Esophagus muscularis mucosa (tissue), 4 donors: Measurements from ENCODE around the gene UCP2. TPM values are rescaled to one million over a fixed set of nuclear protein-coding genes. Genes with fewer than 3 reads are reported as not detected.

Source experiments
- DNase-seq: peaks from one replicate; pipeline ENCODE4 v3.0.0-alpha.2; 2017; ENCODE audit errors: extremely low spot score
- H3K27ac ChIP-seq, 4 donors: fragments of 200-600 bp; sonication (generic); replicated peaks in 1 of 4; 1 replicate in 3 of 4; 2 replicates in 1 of 4; pipeline ENCODE4 v1.5.1; 2016 to 2019; ENCODE audit warnings: mild to moderate bottlenecking in 1 of 4
- H3K27me3 ChIP-seq, 4 donors: fragments of 200-600 bp; sonication (generic); one replicate each; pipeline versions ENCODE4 v1.5.1 to v1.6.0; 2016 to 2019
- H3K36me3 ChIP-seq, 4 donors: fragments of 200-600 bp; sonication (generic); one replicate each; pipeline ENCODE4 v1.5.1; 2016 to 2019
- H3K4me1 ChIP-seq, 4 donors: fragments of 200-600 bp; sonication (generic); one replicate each; pipeline ENCODE4 v1.5.1; 2016 to 2019
- H3K4me3 ChIP-seq, 4 donors: fragments of 200-600 bp; sonication (generic); 1 replicate in 2 of 4; 2 replicates in 2 of 4; pipeline ENCODE4 v1.5.1; 2016 to 2019; ENCODE audit warnings: mild to moderate bottlenecking in 4 of 4, moderate library complexity in 1 of 4
- H3K9me3 ChIP-seq, 4 donors: fragments of 200-600 bp; sonication (generic); 1 replicate in 3 of 4; 2 replicates in 1 of 4; pipeline ENCODE4 v1.5.1; 2016 to 2019
- EP300 ChIP-seq: sonication (generic); formaldehyde crosslinking; IDR thresholded peaks from one replicate; pipeline ENCODE4 v1.6.1; 2017; ENCODE audit warnings: antibody characterized with exemption
- POLR2A ChIP-seq: fragments of 450-650 bp; IDR thresholded peaks from one replicate; pipeline ENCODE4 v1.6.1; 2017; ENCODE audit warnings: antibody characterized with exemption, moderate library complexity, mild to moderate bottlenecking, low read depth
- POLR2AphosphoS5 ChIP-seq, 2 donors: sonication (generic); formaldehyde crosslinking; IDR thresholded peaks; one replicate each; pipeline ENCODE4 v1.6.1; 2017; ENCODE audit warnings: antibody characterized with exemption in 2 of 2
- WGBS: methylation state at CpG from one replicate; pipeline ENCODE4 v1.1.5; 2018; 5-methylcytosine and 5-hydroxymethylcytosine counted together
- intact Hi-C: fragments of 100-400 bp; cut with DNase I; formaldehyde crosslinking; loops from one replicate; pipeline ENCODE4 v1.15.1; 2023
- total RNA-seq, 4 donors: library from RNA; depleted of rRNA; stranded (reverse); fragments of >200 nt; gene quantifications; one replicate each; pipeline versions ENCODE4 v1.1.0 to v1.2.1, GENCODE V29; 2016
- TF ChIP-seq, protein P1 (sequence below), 3 experiments: fragments of 200-600 bp in 2 of 3; fragments of 450-650 bp in 1 of 3; sonication (generic) in 2 of 3; IDR thresholded peaks; one replicate each; pipeline ENCODE4 v1.5.1; 2017 to 2019; ENCODE audit warnings: antibody characterized with exemption in 3 of 3, mild to moderate bottlenecking in 2 of 3, moderate library complexity in 1 of 3

UCP2 gene
- total RNA-seq, 4 donors from 2014 or later: 22.4 to 43.6 (median 30.9) TPM

DNA sequence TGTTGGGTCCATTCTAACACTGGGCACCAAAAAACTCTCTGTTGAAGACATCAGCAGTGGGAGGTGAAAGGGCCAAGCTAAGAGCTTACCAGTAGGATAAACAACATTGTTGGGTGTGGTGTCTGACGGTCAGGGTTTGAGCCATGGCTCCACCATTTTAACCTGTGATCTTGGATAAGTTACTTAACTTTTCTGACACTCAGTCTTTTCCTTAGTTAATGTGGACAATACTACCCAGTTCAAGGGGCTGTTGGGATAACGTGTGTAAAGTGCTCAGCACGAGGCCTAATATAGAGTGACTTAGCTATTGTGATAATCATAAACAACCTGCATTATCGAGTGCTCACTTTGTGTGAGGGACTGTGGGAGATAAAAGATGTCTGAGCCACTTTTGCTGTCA is 20.2 kb upstream of the UCP2 start:
- Histone ChIP-seq H3K27ac (no peak overlapping the region), H3K4me1 (no peaks in the 10 kb centered on the region), H3K9me3 (no peaks in the 10 kb centered on the region), H3K4me3 (no peak overlapping the region), H3K36me3 (peaks cover 13 to 46% (median 25%) of the 10 kb centered on the region in 4 donors), H3K27me3 (no peaks in the 10 kb centered on the region)
- no peak for TF ChIP-seq EP300
- TF ChIP-seq POLR2AphosphoS5 (IDR thresholded peaks at IDR 0.05): no peak
- no peak for TF ChIP-seq POLR2A
- TF ChIP-seq, protein P1, sequence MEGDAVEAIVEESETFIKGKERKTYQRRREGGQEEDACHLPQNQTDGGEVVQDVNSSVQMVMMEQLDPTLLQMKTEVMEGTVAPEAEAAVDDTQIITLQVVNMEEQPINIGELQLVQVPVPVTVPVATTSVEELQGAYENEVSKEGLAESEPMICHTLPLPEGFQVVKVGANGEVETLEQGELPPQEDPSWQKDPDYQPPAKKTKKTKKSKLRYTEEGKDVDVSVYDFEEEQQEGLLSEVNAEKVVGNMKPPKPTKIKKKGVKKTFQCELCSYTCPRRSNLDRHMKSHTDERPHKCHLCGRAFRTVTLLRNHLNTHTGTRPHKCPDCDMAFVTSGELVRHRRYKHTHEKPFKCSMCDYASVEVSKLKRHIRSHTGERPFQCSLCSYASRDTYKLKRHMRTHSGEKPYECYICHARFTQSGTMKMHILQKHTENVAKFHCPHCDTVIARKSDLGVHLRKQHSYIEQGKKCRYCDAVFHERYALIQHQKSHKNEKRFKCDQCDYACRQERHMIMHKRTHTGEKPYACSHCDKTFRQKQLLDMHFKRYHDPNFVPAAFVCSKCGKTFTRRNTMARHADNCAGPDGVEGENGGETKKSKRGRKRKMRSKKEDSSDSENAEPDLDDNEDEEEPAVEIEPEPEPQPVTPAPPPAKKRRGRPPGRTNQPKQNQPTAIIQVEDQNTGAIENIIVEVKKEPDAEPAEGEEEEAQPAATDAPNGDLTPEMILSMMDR (IDR thresholded peaks at IDR 0.05): no peak
- WGBS: 98% methylated on average over 4 of the region's 4 CpGs
- intact Hi-C loops: no loop called here
- no peak for DNase-seq

DNA sequence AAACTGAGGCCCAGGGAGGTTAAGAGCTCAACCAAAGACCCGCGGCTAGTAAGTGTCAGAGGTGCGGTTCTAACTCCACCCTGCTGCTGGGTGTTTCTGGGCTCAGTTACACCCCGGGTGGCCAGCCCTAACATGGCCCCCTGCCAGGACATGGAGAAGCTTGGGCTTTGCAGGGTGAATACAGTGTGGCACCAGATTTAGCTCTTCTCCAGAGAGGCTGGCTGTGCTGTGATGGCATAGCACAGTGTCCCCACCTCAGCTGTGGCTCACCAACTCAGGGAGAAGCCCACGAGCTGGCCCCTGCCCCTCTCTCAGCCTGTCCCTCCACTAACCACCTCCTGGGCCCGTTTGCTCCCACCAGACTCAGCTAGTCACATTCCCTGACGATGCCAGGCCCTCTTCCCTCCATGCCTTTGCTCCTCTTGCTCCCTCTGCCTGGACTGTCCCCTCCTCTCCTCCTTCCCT is 19.2 kb upstream of the UCP2 start:
- H3K36me3 ChIP-seq: peaks cover 13 to 46% (median 25%) of the 10 kb centered on the region in 4 donors
- no peak overlapping the region for H3K4me3 ChIP-seq
- H3K27ac ChIP-seq: no peak overlapping the region
- intact Hi-C loops: no loop called here
- TF ChIP-seq POLR2AphosphoS5 (IDR thresholded peaks at IDR 0.05) (no peak), POLR2A (no peak), EP300 (no peak)
- TF ChIP-seq, protein P1 (IDR thresholded peaks at IDR 0.05): no peak
- no peaks in the 10 kb centered on the region for H3K27me3 ChIP-seq
- no peaks in the 10 kb centered on the region for H3K9me3 ChIP-seq
- 85% methylated on average over 6 of the region's 7 CpGs for WGBS
- no peaks in the 10 kb centered on the region for H3K4me1 ChIP-seq
- DNase-seq: no peak

DNA sequence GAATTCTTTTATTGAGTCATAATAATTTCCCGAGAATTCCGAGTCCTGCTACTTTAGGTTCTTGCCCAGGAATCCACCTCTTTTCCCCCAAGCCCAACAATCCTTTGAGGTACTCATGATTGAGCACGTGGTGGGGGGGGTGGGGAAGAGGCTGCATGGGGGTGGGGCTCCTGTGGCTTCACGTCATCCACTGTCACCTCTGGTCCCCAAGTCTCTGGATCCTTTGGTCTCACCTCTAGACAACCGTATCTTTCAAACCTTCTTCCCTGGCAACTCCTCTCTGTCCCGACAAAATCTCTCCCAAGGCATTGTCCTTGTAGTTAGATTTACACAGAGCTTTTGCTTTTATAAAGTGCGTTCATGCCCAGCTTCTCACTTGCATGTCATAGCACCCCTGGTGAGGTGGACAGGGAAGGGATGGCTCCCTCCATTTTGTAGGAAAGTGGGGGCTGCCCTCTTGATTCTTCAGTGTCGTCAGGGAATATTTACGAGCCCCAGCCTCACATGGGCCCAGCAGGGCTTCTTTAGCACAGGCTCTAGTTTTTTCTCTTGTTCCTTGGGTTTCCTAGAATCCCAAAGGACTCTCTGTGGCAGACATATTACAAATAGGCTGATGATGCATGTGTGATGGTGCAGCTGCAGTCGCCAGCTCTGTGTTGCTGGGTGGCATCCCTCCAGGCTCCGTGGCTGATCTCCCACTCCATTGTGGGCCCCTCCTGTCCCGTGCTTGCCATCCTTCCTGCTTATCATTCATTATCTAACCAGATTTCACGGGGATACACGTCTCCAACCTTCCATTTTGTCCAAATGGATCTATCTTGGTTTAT is 17.9 kb upstream of the UCP2 start:
- TF ChIP-seq POLR2A: no peak
- TF ChIP-seq, protein P1 (IDR thresholded peaks at IDR 0.05): no peak
- no peak for TF ChIP-seq EP300
- TF ChIP-seq POLR2AphosphoS5 (IDR thresholded peaks at IDR 0.05): no peak
- intact Hi-C loops: no loop called here
- Histone ChIP-seq H3K27me3 (no peaks in the 10 kb centered on the region), H3K4me3 (no peak overlapping the region), H3K36me3 (peaks cover 13 to 43% (median 24%) of the 10 kb centered on the region in 4 donors), H3K4me1 (no peaks in the 10 kb centered on the region), H3K27ac (no peak overlapping the region), H3K9me3 (no peaks in the 10 kb centered on the region)
- DNase-seq: no peak
- 90% methylated on average over 14 of the region's 14 CpGs for WGBS

DNA sequence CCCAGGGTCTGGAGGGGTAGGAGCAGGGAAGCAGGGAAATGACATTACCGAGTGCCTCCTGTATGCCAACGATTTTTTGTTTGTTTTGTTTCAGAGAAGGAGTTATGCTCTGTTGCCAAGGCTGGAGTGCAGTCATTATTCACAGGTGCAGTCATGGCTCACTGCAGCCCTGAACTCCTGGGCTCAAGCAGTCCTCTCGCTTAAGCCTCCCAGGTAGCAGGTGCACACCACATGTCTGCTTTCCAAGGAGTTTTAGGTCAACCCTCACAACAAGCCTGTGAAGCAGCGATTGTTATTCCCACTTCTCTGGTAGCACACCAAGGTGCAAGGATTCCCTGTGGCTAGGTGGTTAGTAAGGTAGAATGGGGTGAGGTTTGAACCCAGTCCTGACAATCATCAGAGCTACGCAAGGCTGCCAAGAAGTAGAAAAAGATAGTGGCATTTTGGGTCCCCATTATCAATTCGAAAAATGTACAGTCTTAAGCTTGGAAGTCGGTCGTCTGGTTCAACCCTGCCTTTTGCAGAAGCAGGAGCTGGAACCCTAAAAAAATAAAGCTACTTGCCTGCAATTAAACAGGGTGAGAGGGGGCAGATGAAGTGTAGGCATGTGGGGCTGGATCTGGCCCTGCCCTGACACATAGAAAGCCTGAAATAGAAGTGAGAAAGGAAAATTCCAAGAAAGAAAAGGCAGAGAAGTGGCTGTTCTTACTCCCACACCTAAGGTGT is 17.1 kb upstream of the UCP2 start:
- TF ChIP-seq POLR2AphosphoS5 (IDR thresholded peaks at IDR 0.05) (no peak), EP300 (no peak), POLR2A (no peak)
- TF ChIP-seq, protein P1 (IDR thresholded peaks at IDR 0.05): no peak
- DNase-seq: no peak
- H3K27me3 ChIP-seq: no peaks in the 10 kb centered on the region
- 85% methylated on average over 8 of the region's 8 CpGs for WGBS
- no peaks in the 10 kb centered on the region for H3K4me1 ChIP-seq
- no peak overlapping the region for H3K27ac ChIP-seq
- no peak overlapping the region for H3K4me3 ChIP-seq
- intact Hi-C loops: no loop called here
- H3K36me3 ChIP-seq: peaks cover 13 to 37% (median 21%) of the 10 kb centered on the region in 4 donors
- H3K9me3 ChIP-seq: no peaks in the 10 kb centered on the region
